K562 (cell line): Measurements from ENCODE around the gene GHDC. TPM values are rescaled to one million over a fixed set of nuclear protein-coding genes. Genes with fewer than 3 reads are reported as not detected.

Source experiments
- ADNP ChIP-seq: fragments of 200-800 bp; sonication (Bioruptor generic); IDR thresholded peaks from 2 replicates; pipeline ENCODE4 v1.6.1; 2016; ENCODE audit warnings: missing genetic modification characterization, missing compliant biosample characterization
- BRF1 ChIP-seq: IDR thresholded peaks from 3 replicates; pipeline ENCODE4 v1.6.1; 2011; ENCODE audit warnings: borderline replicate concordance, mild to moderate bottlenecking; ENCODE audit not compliant: insufficient read length; ENCODE audit errors: extremely low read depth
- CCNT2 ChIP-seq: IDR thresholded peaks from 2 replicates; pipeline ENCODE4 v1.6.1; 2011; ENCODE audit warnings: borderline replicate concordance, low read depth, mild to moderate bottlenecking, moderate library complexity, mixed read lengths, low read length; ENCODE audit not compliant: insufficient read length; ENCODE audit errors: extremely low read depth
- CREM ChIP-seq: IDR thresholded peaks from 2 replicates; pipeline ENCODE4 v1.6.1; 2014; ENCODE audit warnings: antibody characterized with exemption, low read depth
- CXXC5 ChIP-seq: fragments of 250-450 bp; sonication (Bioruptor Pico); IDR thresholded peaks from 2 replicates; pipeline ENCODE4 v1.8.0; 2022; ENCODE audit warnings: inconsistent platforms, mild to moderate bottlenecking, moderate library complexity
- E2F3 ChIP-seq: fragments of 250-450 bp; sonication (Bioruptor Pico); IDR thresholded peaks from 2 replicates; pipeline ENCODE4 v1.4.0; 2020; ENCODE audit warnings: mild to moderate bottlenecking
- HNRNPH1 ChIP-seq: fragments of 200-400 bp; formaldehyde crosslinking; optimal IDR thresholded peaks from 2 replicates; pipeline ENCODE3; 2017; ENCODE audit warnings: low read depth, mild to moderate bottlenecking, low read length, moderate library complexity
- MAFG ChIP-seq: fragments of 450-650 bp; conservative IDR thresholded peaks from 2 replicates; pipeline ENCODE4 v1.6.1; 2016; ENCODE audit warnings: missing genetic modification characterization, missing compliant biosample characterization
- MEF2A ChIP-seq: IDR thresholded peaks from 2 replicates; pipeline ENCODE4 v1.6.1; 2011; ENCODE audit warnings: low read depth, mild to moderate bottlenecking, low read length, moderate library complexity; ENCODE audit not compliant: control insufficient read depth
- MNT ChIP-seq, 2 experiments: fragments of 450-650 bp; conservative IDR thresholded peaks; 2 replicates each; pipeline ENCODE4 v1.6.1; 2017; ENCODE audit warnings: mild to moderate bottlenecking in 2 of 2, moderate library complexity in 2 of 2
- MYNN ChIP-seq, 2 experiments: sonication (generic); formaldehyde crosslinking in 1 of 2; IDR thresholded peaks; 2 replicates each; pipeline versions ENCODE4 v1.5.0 to v1.6.1; 2016 to 2020; ENCODE audit warnings: antibody characterized with exemption in 1 of 2, missing genetic modification reagents in 1 of 2
- NFYB ChIP-seq: IDR thresholded peaks from 2 replicates; pipeline ENCODE4 v1.6.1; 2011; ENCODE audit warnings: mild to moderate bottlenecking, moderate library complexity; ENCODE audit not compliant: insufficient read length; ENCODE audit errors: extremely low read depth
- PCBP2 ChIP-seq: fragments of 200-400 bp; formaldehyde crosslinking; IDR thresholded peaks from 2 replicates; pipeline ENCODE4 v1.6.1; 2018; ENCODE audit warnings: low read length, low read depth, mild to moderate bottlenecking, moderate library complexity; ENCODE audit not compliant: poor library complexity, severe bottlenecking
- PTBP1 ChIP-seq: fragments of 200-400 bp; formaldehyde crosslinking; IDR thresholded peaks from 2 replicates; pipeline ENCODE4 v1.6.1; 2017; ENCODE audit warnings: low read depth, low read length
- SRSF7 ChIP-seq: fragments of 200-400 bp; formaldehyde crosslinking; optimal IDR thresholded peaks from 2 replicates; pipeline ENCODE3; 2017; ENCODE audit warnings: mild to moderate bottlenecking, low read depth, low read length
- SRSF9 ChIP-seq: fragments of 200-400 bp; formaldehyde crosslinking; IDR thresholded peaks from 2 replicates; pipeline ENCODE4 v1.6.1; 2017; ENCODE audit warnings: low read depth, low read length, borderline replicate concordance
- ZFP91 ChIP-seq: sonication (generic); formaldehyde crosslinking; IDR thresholded peaks from 2 replicates; pipeline ENCODE4 v1.8.0; 2022; ENCODE audit warnings: mild to moderate bottlenecking, missing genetic modification reagents
- ZNF431 ChIP-seq: sonication (generic); formaldehyde crosslinking; IDR thresholded peaks from 2 replicates; pipeline ENCODE4 v1.8.0; 2022; ENCODE audit warnings: mild to moderate bottlenecking, missing genetic modification reagents
- ZNF561 ChIP-seq: fragments of 450-650 bp; formaldehyde crosslinking; conservative IDR thresholded peaks from 2 replicates; pipeline ENCODE4 v1.4.0; 2020; ENCODE audit warnings: mild to moderate bottlenecking, moderate library complexity
- ZNF696 ChIP-seq: fragments of 250-450 bp; sonication (Bioruptor Pico); conservative IDR thresholded peaks from 2 replicates; pipeline ENCODE4 v1.4.0; 2020; ENCODE audit warnings: mild to moderate bottlenecking, moderate library complexity
- ZNF75A ChIP-seq: fragments of 450-650 bp; formaldehyde crosslinking; IDR thresholded peaks from 2 replicates; pipeline ENCODE4 v1.4.0; 2020; ENCODE audit warnings: mild to moderate bottlenecking
- polyA plus RNA-seq, 8 experiments: library from polyadenylated mRNA; depleted of rRNA in 4 of 8; stranded (reverse) in 5 of 8; unstranded in 3 of 8; fragments of >200 nt; fragmentation: Nextera tagmentation in 2 of 8; fragmentation: Illumina TruSeq in 1 of 8; extraction: Ambion mirVana in 2 of 8; extraction: Trizol in 1 of 8; gene quantifications; 2 replicates each; pipeline versions ENCODE4 v1.2.1 to v1.2.3, GENCODE V29; 2011 to 2014; ENCODE audit warnings: inconsistent platforms in 1 of 8, missing spikeins in 1 of 8
- total RNA-seq, 7 experiments: library from RNA; depleted of rRNA in 6 of 7; stranded (reverse); fragments of >200 nt in 6 of 7; fragmentation: Illumina TruSeq in 2 of 7; extraction: Trizol in 2 of 7; gene quantifications; 2 replicates each; pipeline versions ENCODE4 v1.2.1 to v1.2.3, GENCODE V29; 2011 to 2021; ENCODE audit warnings: low replicate concordance in 1 of 7
- TF ChIP-seq, protein P1 (sequence below): fragments of 250-450 bp; sonication (Bioruptor Pico); IDR thresholded peaks from 2 replicates; pipeline ENCODE4 v1.4.0; 2020
- TF ChIP-seq, protein P2 (sequence below): sonication (generic); formaldehyde crosslinking; IDR thresholded peaks from 2 replicates; pipeline ENCODE4 v1.8.1; 2023; ENCODE audit warnings: mild to moderate bottlenecking, missing genetic modification reagents

GHDC gene
- total and polyA plus RNA-seq, 9 of the 15 experiments (the other 6 are each of a cell fraction or from before 2014, with no cell fraction given), result 0.65 to 23.2 (median 11.2) TPM

DNA sequence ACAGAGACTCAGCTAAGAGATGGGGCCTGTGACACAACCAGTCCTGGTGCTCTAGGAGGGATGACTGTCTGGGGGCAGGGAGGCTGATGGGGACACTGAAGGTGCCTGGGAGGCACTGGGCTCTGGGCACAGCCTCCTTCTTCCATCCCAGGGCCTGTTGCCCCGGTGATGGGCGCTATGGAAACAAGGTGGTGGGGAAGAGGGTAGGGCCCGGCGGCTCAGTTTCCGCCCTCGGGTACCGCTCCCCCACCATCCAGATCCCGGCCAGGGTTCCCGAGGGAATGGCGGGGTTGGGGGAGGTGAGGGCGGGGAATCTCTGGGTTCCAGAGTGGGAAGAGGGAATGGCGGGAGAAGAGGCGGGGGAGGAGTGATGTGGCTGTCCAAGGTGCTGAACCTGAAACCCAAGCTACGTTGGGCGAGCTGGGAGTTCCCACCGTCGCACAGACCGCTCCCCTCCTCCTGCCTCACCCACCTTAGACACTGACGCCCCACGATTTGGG, 14.3 kb downstream of the GHDC start (continued):
- TF ChIP-seq MAFG (tag) (no peak), CXXC5 (CRISPR knock-in tag) (0 out of 2 replicates have a peak, but pooled peaks have one; percentile 22), PCBP2 (no peak), ZNF431 (CRISPR knock-in tag) (no peak), SRSF9 (no peak), NFYB (no peak), CREM (peak; percentile 67), CCNT2 (no peak), E2F3 (CRISPR knock-in tag) (no peak), MYNN (IDR thresholded peaks at IDR 0.05) (peak; percentile 92), MYNN (CRISPR knock-in tag; IDR thresholded peaks at IDR 0.05) (peak; percentile 9; the same call in 1 of the 2 replicates), BRF1 (no peak), MNT (conservative IDR thresholded peaks at IDR 0.05) (peak in 1 of 2 experiments; percentile 60; a peak in 1 of 4 replicates), ADNP (tag) (no peak), ZNF561 (CRISPR knock-in tag) (no peak), SRSF7 (no peak), ZFP91 (no peak), ZNF696 (CRISPR knock-in tag) (no peak), PTBP1 (no peak), HNRNPH1 (no peak), ZNF75A (no peak), MEF2A (no peak)
- TF ChIP-seq, protein P1, sequence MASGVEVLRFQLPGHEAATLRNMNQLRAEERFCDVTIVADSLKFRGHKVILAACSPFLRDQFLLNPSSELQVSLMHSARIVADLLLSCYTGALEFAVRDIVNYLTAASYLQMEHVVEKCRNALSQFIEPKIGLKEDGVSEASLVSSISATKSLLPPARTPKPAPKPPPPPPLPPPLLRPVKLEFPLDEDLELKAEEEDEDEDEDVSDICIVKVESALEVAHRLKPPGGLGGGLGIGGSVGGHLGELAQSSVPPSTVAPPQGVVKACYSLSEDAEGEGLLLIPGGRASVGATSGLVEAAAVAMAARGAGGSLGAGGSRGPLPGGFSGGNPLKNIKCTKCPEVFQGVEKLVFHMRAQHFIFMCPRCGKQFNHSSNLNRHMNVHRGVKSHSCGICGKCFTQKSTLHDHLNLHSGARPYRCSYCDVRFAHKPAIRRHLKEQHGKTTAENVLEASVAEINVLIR (CRISPR knock-in tag), result no peak
- TF ChIP-seq, protein P2, sequence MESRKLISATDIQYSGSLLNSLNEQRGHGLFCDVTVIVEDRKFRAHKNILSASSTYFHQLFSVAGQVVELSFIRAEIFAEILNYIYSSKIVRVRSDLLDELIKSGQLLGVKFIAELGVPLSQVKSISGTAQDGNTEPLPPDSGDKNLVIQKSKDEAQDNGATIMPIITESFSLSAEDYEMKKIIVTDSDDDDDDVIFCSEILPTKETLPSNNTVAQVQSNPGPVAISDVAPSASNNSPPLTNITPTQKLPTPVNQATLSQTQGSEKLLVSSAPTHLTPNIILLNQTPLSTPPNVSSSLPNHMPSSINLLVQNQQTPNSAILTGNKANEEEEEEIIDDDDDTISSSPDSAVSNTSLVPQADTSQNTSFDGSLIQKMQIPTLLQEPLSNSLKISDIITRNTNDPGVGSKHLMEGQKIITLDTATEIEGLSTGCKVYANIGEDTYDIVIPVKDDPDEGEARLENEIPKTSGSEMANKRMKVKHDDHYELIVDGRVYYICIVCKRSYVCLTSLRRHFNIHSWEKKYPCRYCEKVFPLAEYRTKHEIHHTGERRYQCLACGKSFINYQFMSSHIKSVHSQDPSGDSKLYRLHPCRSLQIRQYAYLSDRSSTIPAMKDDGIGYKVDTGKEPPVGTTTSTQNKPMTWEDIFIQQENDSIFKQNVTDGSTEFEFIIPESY (CRISPR knock-in tag), result peak; percentile 55; the same call in 1 of the 2 replicates
